PC-9 (cell line): Measurements from ENCODE around the gene C10orf67.

Experiments used
- EZH2 ChIP-seq: fragments of 200-600 bp; sonication (generic); IDR thresholded peaks from 2 replicates; pipeline ENCODE4 v1.8.0; 2017; ENCODE audit warnings: antibody characterized with exemption, low read depth
- TF ChIP-seq, protein P1 (sequence below): fragments of 200-600 bp; sonication (generic); conservative IDR thresholded peaks from 2 replicates; pipeline ENCODE4 v1.6.1; 2017; ENCODE audit warnings: mixed run types, antibody characterized with exemption, mild to moderate bottlenecking, moderate library complexity

- TF ChIP-seq, protein P1, sequence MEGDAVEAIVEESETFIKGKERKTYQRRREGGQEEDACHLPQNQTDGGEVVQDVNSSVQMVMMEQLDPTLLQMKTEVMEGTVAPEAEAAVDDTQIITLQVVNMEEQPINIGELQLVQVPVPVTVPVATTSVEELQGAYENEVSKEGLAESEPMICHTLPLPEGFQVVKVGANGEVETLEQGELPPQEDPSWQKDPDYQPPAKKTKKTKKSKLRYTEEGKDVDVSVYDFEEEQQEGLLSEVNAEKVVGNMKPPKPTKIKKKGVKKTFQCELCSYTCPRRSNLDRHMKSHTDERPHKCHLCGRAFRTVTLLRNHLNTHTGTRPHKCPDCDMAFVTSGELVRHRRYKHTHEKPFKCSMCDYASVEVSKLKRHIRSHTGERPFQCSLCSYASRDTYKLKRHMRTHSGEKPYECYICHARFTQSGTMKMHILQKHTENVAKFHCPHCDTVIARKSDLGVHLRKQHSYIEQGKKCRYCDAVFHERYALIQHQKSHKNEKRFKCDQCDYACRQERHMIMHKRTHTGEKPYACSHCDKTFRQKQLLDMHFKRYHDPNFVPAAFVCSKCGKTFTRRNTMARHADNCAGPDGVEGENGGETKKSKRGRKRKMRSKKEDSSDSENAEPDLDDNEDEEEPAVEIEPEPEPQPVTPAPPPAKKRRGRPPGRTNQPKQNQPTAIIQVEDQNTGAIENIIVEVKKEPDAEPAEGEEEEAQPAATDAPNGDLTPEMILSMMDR, result no peak
- no peak for TF ChIP-seq EZH2
These were observed 36.9 kb upstream of the C10orf67 start for GRCh38 chr10:23381298-23382040.
